Neural cell (in vitro differentiated cells): ENCODE results near the gene ZBED2. TPM values are rescaled to one million over a fixed set of nuclear protein-coding genes. Genes with fewer than 3 reads are reported as not detected.

Experiments used
- H2AFZ ChIP-seq: fragments of 200-600, 300-800 bp; sonication (generic), shearing (Covaris generic); 2 replicates; pipeline ENCODE4 v1.6.0; 2014; ENCODE audit warnings: low read depth, mild to moderate bottlenecking, antibody characterized with exemption, low read length, moderate library complexity
- H3F3A ChIP-seq: fragments of 200-600 bp; shearing (Covaris generic); 2 replicates; pipeline ENCODE4 v1.6.1; 2016; ENCODE audit warnings: mild to moderate bottlenecking, moderate library complexity, mixed read lengths, antibody characterized with exemption, low read length; ENCODE audit not compliant: insufficient read depth, poor library complexity, severe bottlenecking
- H3K27ac ChIP-seq: fragments of 200-600, 300-800 bp; sonication (generic), shearing (Covaris generic); 2 replicates; pipeline ENCODE4 v1.5.1; 2014; ENCODE audit warnings: mild to moderate bottlenecking, low read length, moderate library complexity
- H3K27me3 ChIP-seq: fragments of 300-800, 200-600 bp; sonication (generic), shearing (Covaris generic); 2 replicates; pipeline ENCODE4 v1.6.0; 2014; ENCODE audit warnings: mild to moderate bottlenecking, low read depth, low read length, moderate library complexity; ENCODE audit not compliant: insufficient read depth
- H3K36me3 ChIP-seq: fragments of 300-800, 200-600 bp; sonication (generic), shearing (Covaris generic); 2 replicates; pipeline ENCODE4 v1.5.1; 2014; ENCODE audit warnings: mild to moderate bottlenecking, antibody characterized with exemption, low read length, moderate library complexity; ENCODE audit not compliant: insufficient read depth
- H3K4me2 ChIP-seq: fragments of 300-800, 200-600 bp; sonication (generic), shearing (Covaris generic); 2 replicates; pipeline ENCODE4 v1.6.0; 2014; ENCODE audit warnings: mild to moderate bottlenecking, low read length
- H3K4me3 ChIP-seq: fragments of 300-800, 200-600 bp; sonication (generic), shearing (Covaris generic); 2 replicates; pipeline ENCODE4 v1.5.1; 2014; ENCODE audit warnings: mild to moderate bottlenecking, low read length, moderate library complexity
- H3K79me2 ChIP-seq: fragments of 200-600 bp; shearing (Covaris generic); replicated peaks from 2 replicates; pipeline ENCODE4 v1.6.0; 2014; ENCODE audit warnings: mild to moderate bottlenecking, low read length, moderate library complexity; ENCODE audit not compliant: insufficient read depth
- H3K9ac ChIP-seq: fragments of 300-800, 200-600 bp; sonication (generic), shearing (Covaris generic); 2 replicates; pipeline ENCODE4 v1.6.1; 2016; ENCODE audit warnings: mild to moderate bottlenecking, low read length, mixed read lengths
- H3K9me2 ChIP-seq: fragments of 200-600 bp; shearing (Covaris generic); 2 replicates; pipeline ENCODE4 v1.6.1; 2016; ENCODE audit warnings: mild to moderate bottlenecking, low read length, mixed read lengths; ENCODE audit not compliant: insufficient read depth
- H3K9me3 ChIP-seq: fragments of 200-600, 300-800 bp; sonication (generic), shearing (Covaris generic); 2 replicates; pipeline ENCODE4 v1.6.1; 2016; ENCODE audit warnings: mild to moderate bottlenecking, mixed run types, low read length, moderate library complexity, mixed read lengths
- H4K20me1 ChIP-seq: fragments of 200-600 bp; shearing (Covaris generic); 2 replicates; pipeline ENCODE4 v1.6.1; 2016; ENCODE audit warnings: mild to moderate bottlenecking, mixed run types; ENCODE audit not compliant: insufficient read depth
- EP300 ChIP-seq: fragments of 450-650 bp; conservative IDR thresholded peaks from 2 replicates; pipeline ENCODE4 v1.6.1; 2014; ENCODE audit warnings: antibody characterized with exemption, mild to moderate bottlenecking, moderate library complexity; ENCODE audit not compliant: poor library complexity, severe bottlenecking
- EZH2 ChIP-seq: fragments of 200-600, 300-800 bp; shearing (Covaris generic), sonication (generic); IDR thresholded peaks from 2 replicates; pipeline ENCODE4 v1.6.1; 2014; ENCODE audit warnings: antibody characterized with exemption, low read length, borderline replicate concordance, mild to moderate bottlenecking; ENCODE audit not compliant: insufficient read depth, poor library complexity, severe bottlenecking
- MXI1 ChIP-seq: fragments of 450-650 bp; conservative IDR thresholded peaks from 2 replicates; pipeline ENCODE4 v1.6.1; 2014; ENCODE audit warnings: antibody characterized with exemption, mild to moderate bottlenecking; ENCODE audit not compliant: poor library complexity, severe bottlenecking
- POLR2AphosphoS5 ChIP-seq: IDR thresholded peaks from 2 replicates; pipeline ENCODE4 v1.6.1; 2012
- RAD21 ChIP-seq: fragments of 450-650 bp; conservative IDR thresholded peaks from 2 replicates; pipeline ENCODE4 v1.6.1; 2014; ENCODE audit warnings: antibody characterized with exemption, mild to moderate bottlenecking, moderate library complexity
- REST ChIP-seq: IDR thresholded peaks from 2 replicates; pipeline ENCODE4 v1.6.1; 2012; ENCODE audit warnings: borderline replicate concordance
- SMC3 ChIP-seq: fragments of 450-650 bp; conservative IDR thresholded peaks from 2 replicates; pipeline ENCODE4 v1.6.1; 2014; ENCODE audit warnings: antibody characterized with exemption, mild to moderate bottlenecking, moderate library complexity; ENCODE audit not compliant: poor library complexity
- TAF1 ChIP-seq: IDR thresholded peaks from 2 replicates; pipeline ENCODE4 v1.6.1; 2012; ENCODE audit warnings: low read depth
- polyA plus RNA-seq: library from polyadenylated mRNA; depleted of rRNA; stranded (reverse); fragments of >200 nt; gene quantifications from 2 replicates; pipeline ENCODE4 v1.2.3, GENCODE V29; 2014
- TF ChIP-seq, protein P1 (sequence below): fragments of 450-650 bp; IDR thresholded peaks from 2 replicates; pipeline ENCODE4 v1.5.1; 2014; ENCODE audit warnings: antibody characterized with exemption, mild to moderate bottlenecking, moderate library complexity; ENCODE audit not compliant: poor library complexity, severe bottlenecking

ZBED2 gene
- polyA plus RNA-seq, 1 donor from 2014 or later, result not detected

GRCh38 chr3:111601810-111602209, 6.7 kb upstream of the ZBED2 start:
- Histone ChIP-seq H3K36me3 (no peaks in the 10 kb centered on the region), H3K9me2 (no peaks in the 10 kb centered on the region), H3K4me3 (no peak overlapping the region), H3K27me3 (no peaks in the 10 kb centered on the region), H4K20me1 (no peaks in the 10 kb centered on the region), H3K9ac (no peak overlapping the region), H3K9me3 (no peaks in the 10 kb centered on the region), H3K4me2 (no peak overlapping the region), H2AFZ (no peak overlapping the region), H3F3A (no peaks in the 10 kb centered on the region), H3K27ac (no peak overlapping the region), H3K79me2 (no peaks in the 10 kb centered on the region)
- TF ChIP-seq MXI1 (no peak), REST (no peak), RAD21 (no peak), EZH2 (no peak), POLR2AphosphoS5 (no peak), EP300 (no peak), TAF1 (no peak)
- TF ChIP-seq, protein P1, sequence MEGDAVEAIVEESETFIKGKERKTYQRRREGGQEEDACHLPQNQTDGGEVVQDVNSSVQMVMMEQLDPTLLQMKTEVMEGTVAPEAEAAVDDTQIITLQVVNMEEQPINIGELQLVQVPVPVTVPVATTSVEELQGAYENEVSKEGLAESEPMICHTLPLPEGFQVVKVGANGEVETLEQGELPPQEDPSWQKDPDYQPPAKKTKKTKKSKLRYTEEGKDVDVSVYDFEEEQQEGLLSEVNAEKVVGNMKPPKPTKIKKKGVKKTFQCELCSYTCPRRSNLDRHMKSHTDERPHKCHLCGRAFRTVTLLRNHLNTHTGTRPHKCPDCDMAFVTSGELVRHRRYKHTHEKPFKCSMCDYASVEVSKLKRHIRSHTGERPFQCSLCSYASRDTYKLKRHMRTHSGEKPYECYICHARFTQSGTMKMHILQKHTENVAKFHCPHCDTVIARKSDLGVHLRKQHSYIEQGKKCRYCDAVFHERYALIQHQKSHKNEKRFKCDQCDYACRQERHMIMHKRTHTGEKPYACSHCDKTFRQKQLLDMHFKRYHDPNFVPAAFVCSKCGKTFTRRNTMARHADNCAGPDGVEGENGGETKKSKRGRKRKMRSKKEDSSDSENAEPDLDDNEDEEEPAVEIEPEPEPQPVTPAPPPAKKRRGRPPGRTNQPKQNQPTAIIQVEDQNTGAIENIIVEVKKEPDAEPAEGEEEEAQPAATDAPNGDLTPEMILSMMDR, result no peak

DNA sequence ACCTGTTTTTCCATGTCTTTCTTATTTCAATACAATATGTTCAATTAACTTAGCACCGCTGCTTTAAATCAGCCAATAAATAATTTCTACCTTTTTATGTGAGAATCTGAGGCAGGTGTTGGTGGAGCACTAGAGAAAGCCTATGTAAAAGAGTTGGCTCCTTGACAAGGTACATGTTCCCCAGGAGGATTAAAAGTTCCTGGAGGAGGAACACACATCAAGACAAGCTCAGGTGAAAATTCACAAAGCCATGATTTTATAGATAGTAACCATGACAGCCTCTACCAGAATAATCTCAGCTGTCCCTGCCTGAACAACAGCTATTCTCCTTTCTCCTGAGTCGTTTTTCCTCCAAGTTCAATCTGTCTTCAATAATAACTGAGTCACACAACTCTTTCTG, 3.4 kb upstream of the ZBED2 start:
- TF ChIP-seq RAD21, result no peak
- TF ChIP-seq, protein P1, result no peak
- TF ChIP-seq EP300, result no peak
- no peak for TF ChIP-seq TAF1
- TF ChIP-seq SMC3, result no peak
- no peak for TF ChIP-seq EZH2
- no peak for TF ChIP-seq POLR2AphosphoS5
- TF ChIP-seq REST, result no peak
- TF ChIP-seq MXI1, result no peak
- no peak overlapping the region for H3K27ac ChIP-seq
- H3F3A ChIP-seq, result no peaks in the 10 kb centered on the region
- H3K4me2 ChIP-seq, result no peak overlapping the region
- no peaks in the 10 kb centered on the region for H3K79me2 ChIP-seq
- no peaks in the 10 kb centered on the region for H3K27me3 ChIP-seq
- H2AFZ ChIP-seq, result no peak overlapping the region
- H3K9ac ChIP-seq, result no peak overlapping the region
- no peaks in the 10 kb centered on the region for H3K36me3 ChIP-seq
- no peak overlapping the region for H3K4me3 ChIP-seq
- no peaks in the 10 kb centered on the region for H3K9me2 ChIP-seq
- no peaks in the 10 kb centered on the region for H4K20me1 ChIP-seq
- no peaks in the 10 kb centered on the region for H3K9me3 ChIP-seq
